Heart left ventricle (tissue), 13 donors: ENCODE results near the gene WNT8A.

Experiments
- POLR2A ChIP-seq, 2 donors: fragments of 450-650 bp; IDR thresholded peaks; one replicate each; pipeline ENCODE4 v1.6.1; 2017; ENCODE audit warnings: antibody characterized with exemption in 2 of 2, mild to moderate bottlenecking in 2 of 2, moderate library complexity in 2 of 2
- TF ChIP-seq, protein P1 (sequence below), 12 donors: fragments of 200-600 bp; sonication (generic) in 4 of 12; IDR thresholded peaks; one replicate each; pipeline versions ENCODE4 v1.5.0 to v1.8.0; 2018 to 2022; ENCODE audit warnings: antibody characterized with exemption in 12 of 12, mild to moderate bottlenecking in 5 of 12
- donor health status: ischemic (EF 13 %, LVEDD 7.1; RV severe dilation, severe dysfunction).
- donor health status: DM: no; HTN: yes; CAD: no.
- donor health status: DM: no; HTN: no; CAD: no.
- donor health status: ischemic (EF 25% LVEDD 6.9; RV normal size, moderate dysfunction).
- donor health status: ischemic (EF 25% LVEDD 5.7; RV mildly dilated, moderate dysfunction).
- donor health status: ischemic (EF 35%, LVEDD 5.7; RV mildly dilated, moderate dysfunction).
- donor health status: nonischemic (EF 11% LVEDD 7.7; RV severe dilation, severe dysfunction).
- donor health status: DM: yes; HTN: yes; CAD: no.
- donor health status: PGD.
- donor health status: ischemic (EF 29% LVEDD 5.4; RV normal size, mild dysfunction).
- donor health status: nonischemic (EF 23%, LVEDD 6.1; RV moderate dilation, normal function).

GRCh38 chr5:138103319-138103637, 19.4 kb downstream of the WNT8A start:
- TF ChIP-seq, protein P1, sequence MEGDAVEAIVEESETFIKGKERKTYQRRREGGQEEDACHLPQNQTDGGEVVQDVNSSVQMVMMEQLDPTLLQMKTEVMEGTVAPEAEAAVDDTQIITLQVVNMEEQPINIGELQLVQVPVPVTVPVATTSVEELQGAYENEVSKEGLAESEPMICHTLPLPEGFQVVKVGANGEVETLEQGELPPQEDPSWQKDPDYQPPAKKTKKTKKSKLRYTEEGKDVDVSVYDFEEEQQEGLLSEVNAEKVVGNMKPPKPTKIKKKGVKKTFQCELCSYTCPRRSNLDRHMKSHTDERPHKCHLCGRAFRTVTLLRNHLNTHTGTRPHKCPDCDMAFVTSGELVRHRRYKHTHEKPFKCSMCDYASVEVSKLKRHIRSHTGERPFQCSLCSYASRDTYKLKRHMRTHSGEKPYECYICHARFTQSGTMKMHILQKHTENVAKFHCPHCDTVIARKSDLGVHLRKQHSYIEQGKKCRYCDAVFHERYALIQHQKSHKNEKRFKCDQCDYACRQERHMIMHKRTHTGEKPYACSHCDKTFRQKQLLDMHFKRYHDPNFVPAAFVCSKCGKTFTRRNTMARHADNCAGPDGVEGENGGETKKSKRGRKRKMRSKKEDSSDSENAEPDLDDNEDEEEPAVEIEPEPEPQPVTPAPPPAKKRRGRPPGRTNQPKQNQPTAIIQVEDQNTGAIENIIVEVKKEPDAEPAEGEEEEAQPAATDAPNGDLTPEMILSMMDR (IDR thresholded peaks at IDR 0.05): no peak
- TF ChIP-seq POLR2A (IDR thresholded peaks at IDR 0.05): no peak
